NB4 (cell line): ENCODE measurements around the gene AUTS2.
"Not testable (repeated sequence)": the region's sequence is repeated elsewhere in the genome, so short reads cannot be mapped to it uniquely, and the experiment has no call there.

Source experiments
- DNase-seq: peaks from one replicate; pipeline ENCODE4 v3.0.0; 2010; ENCODE audit warnings: low read depth
- H3K4me3 ChIP-seq: one replicate; pipeline ENCODE4 v1.5.1; 2011; ENCODE audit warnings: mild to moderate bottlenecking, low read depth, low read length, moderate library complexity
- CTCF ChIP-seq: IDR thresholded peaks from one replicate; pipeline ENCODE4 v1.5.1; 2012; ENCODE audit warnings: low read depth, low read length
- MYC ChIP-seq: IDR thresholded peaks from 2 replicates; pipeline ENCODE4 v1.6.1; 2011; ENCODE audit warnings: low read depth, low read length
- POLR2A ChIP-seq: IDR thresholded peaks from 2 replicates; pipeline ENCODE4 v1.6.1; 2011; ENCODE audit warnings: mild to moderate bottlenecking; ENCODE audit not compliant: insufficient read length; ENCODE audit errors: extremely low read depth
- TF ChIP-seq, protein P1 (sequence below): IDR thresholded peaks from 2 replicates; pipeline ENCODE4 v1.6.1; 2011; ENCODE audit warnings: low read depth, low read length

The AUTS2 gene

GRCh38 chr7:70645876-70646351 is 1047.6 kb downstream of the AUTS2 start:
- H3K4me3 ChIP-seq, result no peak overlapping the region
- TF ChIP-seq, protein P1, sequence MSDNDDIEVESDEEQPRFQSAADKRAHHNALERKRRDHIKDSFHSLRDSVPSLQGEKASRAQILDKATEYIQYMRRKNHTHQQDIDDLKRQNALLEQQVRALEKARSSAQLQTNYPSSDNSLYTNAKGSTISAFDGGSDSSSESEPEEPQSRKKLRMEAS, result no peak
- TF ChIP-seq CTCF, result no peak
- no peak for TF ChIP-seq POLR2A
- no peak for TF ChIP-seq MYC
- no peak for DNase-seq

GRCh38 chr7:70646536-70647248 is 1048.4 kb downstream of the AUTS2 start:
- no peak overlapping the region for H3K4me3 ChIP-seq
- TF ChIP-seq CTCF (no peak), POLR2A (no peak), MYC (no peak)
- TF ChIP-seq, protein P1, result no peak
- DNase-seq, result no peak

- no peak overlapping the region for H3K4me3 ChIP-seq
- no peak for TF ChIP-seq MYC
- TF ChIP-seq, protein P1, result no peak
- no peak for TF ChIP-seq POLR2A
- no peak for TF ChIP-seq CTCF
- peak; percentile 52 for DNase-seq
Measured at GRCh38 chr7:70647801-70648498, 1049.7 kb downstream of the AUTS2 start.

- not testable (repeated sequence) for DNase-seq, H3K4me3 ChIP-seq
Measured at GRCh38 chr7:70648499-70648861, 1050.2 kb downstream of the AUTS2 start.

- H3K4me3 ChIP-seq, result no peak overlapping the region
- no peak for DNase-seq
- TF ChIP-seq MYC (no peak), CTCF (no peak), POLR2A (no peak)
- TF ChIP-seq, protein P1, result no peak
Measured at GRCh38 chr7:70649323-70649722, 1051.0 kb downstream of the AUTS2 start.

GRCh38 chr7:70654146-70654545 is 1055.9 kb downstream of the AUTS2 start:
- DNase-seq, result no peak
- no peak overlapping the region for H3K4me3 ChIP-seq
- TF ChIP-seq CTCF, result no peak
- TF ChIP-seq, protein P1, result no peak
- no peak for TF ChIP-seq POLR2A
- TF ChIP-seq MYC, result no peak
